Muscle layer of duodenum (tissue), 2 donors: Measurements from ENCODE around the gene ALOX5.
A peak's percentile ranks its signal among the peaks of the same experiment; 100 is the strongest.

ENCODE experiments used
- H3K27ac ChIP-seq: one replicate; pipeline ENCODE4 v1.7.0; 2013; ENCODE audit warnings: mild to moderate bottlenecking, low read length
- H3K27me3 ChIP-seq: one replicate; pipeline ENCODE4 v1.7.0; 2013; ENCODE audit warnings: low read depth, mild to moderate bottlenecking, control low read depth, low read length
- H3K36me3 ChIP-seq, 2 donors: one replicate each; pipeline ENCODE4 v1.7.0; 2013; ENCODE audit warnings: low read length in 2 of 2, control low read depth in 1 of 2, mild to moderate bottlenecking in 1 of 2; ENCODE audit not compliant: insufficient read depth in 2 of 2, control insufficient read depth in 1 of 2
- H3K4me1 ChIP-seq, 2 donors: one replicate each; pipeline ENCODE4 v1.7.0; 2013; ENCODE audit warnings: low read length in 2 of 2, mild to moderate bottlenecking in 2 of 2, control low read depth in 1 of 2, moderate library complexity in 1 of 2; ENCODE audit not compliant: insufficient read depth in 2 of 2, control insufficient read depth in 1 of 2
- H3K4me3 ChIP-seq, 2 donors: one replicate each; pipeline ENCODE4 v1.7.0; 2013; ENCODE audit warnings: low read length in 2 of 2, low read depth in 1 of 2, mild to moderate bottlenecking in 1 of 2
- H3K9me3 ChIP-seq, 2 donors: one replicate each; pipeline ENCODE4 v1.7.0; 2013; ENCODE audit warnings: low read length in 2 of 2, control low read depth in 1 of 2, mild to moderate bottlenecking in 1 of 2; ENCODE audit not compliant: control insufficient read depth in 1 of 2
- donor health status: healthy.

ALOX5 gene

GRCh38 chr10:45375101-45375500 lies 1.1 kb downstream of the ALOX5 start:
- Histone ChIP-seq H3K4me1 (peaks cover 0 to 15% of the 10 kb centered on the region in 2 donors), H3K4me3 (peak overlapping the region; percentile 42 to 71), H3K27me3 (peaks cover 5% of the 10 kb centered on the region), H3K27ac (no peak overlapping the region), H3K9me3 (no peaks in the 10 kb centered on the region), H3K36me3 (no peaks in the 10 kb centered on the region)

- H3K4me3 ChIP-seq: peak overlapping the region; percentile 15 to 22
- H3K27me3 ChIP-seq: peaks cover 5% of the 10 kb centered on the region
- H3K9me3 ChIP-seq: no peaks in the 10 kb centered on the region
- H3K36me3 ChIP-seq: no peaks in the 10 kb centered on the region
- peaks cover 0 to 15% of the 10 kb centered on the region in 2 donors for H3K4me1 ChIP-seq
- no peak overlapping the region for H3K27ac ChIP-seq
These were observed 1.8 kb downstream of the ALOX5 start for GRCh38 chr10:45375716-45376231.

GRCh38 chr10:45376371-45376801 lies 2.4 kb downstream of the ALOX5 start:
- H3K27ac ChIP-seq: no peak overlapping the region
- H3K4me1 ChIP-seq: peaks cover 0 to 15% of the 10 kb centered on the region in 2 donors
- H3K27me3 ChIP-seq: peaks cover 5% of the 10 kb centered on the region
- H3K4me3 ChIP-seq: no peak overlapping the region
- H3K36me3 ChIP-seq: no peaks in the 10 kb centered on the region
- no peaks in the 10 kb centered on the region for H3K9me3 ChIP-seq

- peaks cover 0 to 15% of the 10 kb centered on the region in 2 donors for H3K4me1 ChIP-seq
- H3K27me3 ChIP-seq: peaks cover 5% of the 10 kb centered on the region
These were observed 3.3 kb downstream of the ALOX5 start for GRCh38 chr10:45377321-45377720.

GRCh38 chr10:45377858-45378257 lies 3.8 kb downstream of the ALOX5 start:
- Histone ChIP-seq H3K36me3 (no peaks in the 10 kb centered on the region), H3K4me1 (peaks cover 0 to 15% of the 10 kb centered on the region in 2 donors), H3K27me3 (peaks cover 5% of the 10 kb centered on the region), H3K9me3 (no peaks in the 10 kb centered on the region), H3K4me3 (no peak overlapping the region), H3K27ac (no peak overlapping the region)

More at GRCh38 chr10:45377321-45377720, 3.3 kb downstream of the ALOX5 start:
- H3K27ac ChIP-seq: no peak overlapping the region
- H3K9me3 ChIP-seq: no peaks in the 10 kb centered on the region
- H3K4me3 ChIP-seq: no peak overlapping the region
- no peaks in the 10 kb centered on the region for H3K36me3 ChIP-seq

GRCh38 chr10:45378914-45379726 lies 5.1 kb downstream of the ALOX5 start:
- Histone ChIP-seq H3K9me3 (no peaks in the 10 kb centered on the region), H3K36me3 (no peaks in the 10 kb centered on the region), H3K27me3 (peaks cover 5% of the 10 kb centered on the region), H3K4me1 (peaks cover 0 to 7% of the 10 kb centered on the region in 2 donors), H3K27ac (no peak overlapping the region), H3K4me3 (no peak overlapping the region)

GRCh38 chr10:45379891-45380540 lies 6.0 kb downstream of the ALOX5 start:
- Histone ChIP-seq H3K4me1 (no peaks in the 10 kb centered on the region), H3K27ac (no peak overlapping the region), H3K36me3 (no peaks in the 10 kb centered on the region), H3K27me3 (peaks cover 5% of the 10 kb centered on the region), H3K9me3 (no peaks in the 10 kb centered on the region), H3K4me3 (no peak overlapping the region)

- H3K9me3 ChIP-seq: no peaks in the 10 kb centered on the region
- no peak overlapping the region for H3K27ac ChIP-seq
- no peaks in the 10 kb centered on the region for H3K4me1 ChIP-seq
- H3K4me3 ChIP-seq: no peak overlapping the region
- peaks cover 5% of the 10 kb centered on the region for H3K27me3 ChIP-seq
- H3K36me3 ChIP-seq: no peaks in the 10 kb centered on the region
These were observed 7.0 kb downstream of the ALOX5 start for GRCh38 chr10:45380903-45381620.

- H3K4me3 ChIP-seq: no peak overlapping the region
- H3K4me1 ChIP-seq: no peaks in the 10 kb centered on the region
- H3K9me3 ChIP-seq: no peaks in the 10 kb centered on the region
- H3K27me3 ChIP-seq: peaks cover 5% of the 10 kb centered on the region
- H3K27ac ChIP-seq: no peak overlapping the region
- no peaks in the 10 kb centered on the region for H3K36me3 ChIP-seq
These were observed 8.6 kb downstream of the ALOX5 start for GRCh38 chr10:45382591-45382990.

- no peak overlapping the region for H3K4me3 ChIP-seq
- peaks cover 5% of the 10 kb centered on the region for H3K27me3 ChIP-seq
- H3K9me3 ChIP-seq: no peaks in the 10 kb centered on the region
- H3K36me3 ChIP-seq: no peaks in the 10 kb centered on the region
- no peak overlapping the region for H3K27ac ChIP-seq
- H3K4me1 ChIP-seq: no peaks in the 10 kb centered on the region
These were observed 9.8 kb downstream of the ALOX5 start for GRCh38 chr10:45383682-45384330.

GRCh38 chr10:45386657-45387056 lies 12.6 kb downstream of the ALOX5 start:
- Histone ChIP-seq H3K4me3 (no peak overlapping the region), H3K27ac (no peak overlapping the region), H3K9me3 (no peaks in the 10 kb centered on the region), H3K27me3 (no peaks in the 10 kb centered on the region), H3K4me1 (no peaks in the 10 kb centered on the region), H3K36me3 (no peaks in the 10 kb centered on the region)
